Upper lobe of left lung (tissue), 6 donors: ENCODE data around the gene EXD3. TPM values are rescaled to one million over a fixed set of nuclear protein-coding genes. Genes with fewer than 3 reads are reported as not detected.
A peak's percentile ranks its signal among the peaks of the same experiment; 100 is the strongest.

Experiments
- ATAC-seq, 2 donors: fragments of 200-7000 bp; cut with Tn5 transposase; one replicate each; pipeline ENCODE4 v1.9.1; 2022; ENCODE audit warnings: mild to moderate bottlenecking in 2 of 2, moderate library complexity in 2 of 2; ENCODE audit not compliant: low FRiP score in 2 of 2
- DNase-seq, 2 donors: peaks; one replicate each; pipeline ENCODE4 v3.0.0-alpha.2; 2019 to 2020
- H3K27ac ChIP-seq, 4 donors: fragments of 200-600 bp; sonication (generic); one replicate each; pipeline ENCODE4 v1.5.1; 2016 to 2019
- H3K27me3 ChIP-seq, 4 donors: fragments of 200-600 bp; sonication (generic); one replicate each; pipeline ENCODE4 v1.5.1; 2017 to 2019
- H3K36me3 ChIP-seq, 4 donors: fragments of 200-600 bp; sonication (generic); one replicate each; pipeline ENCODE4 v1.5.1; 2016 to 2019
- H3K4me1 ChIP-seq, 4 donors: fragments of 200-600 bp; sonication (generic); one replicate each; pipeline ENCODE4 v1.5.1; 2018 to 2019
- H3K4me3 ChIP-seq, 4 donors: fragments of 200-600 bp; sonication (generic); one replicate each; pipeline ENCODE4 v1.5.1; 2017 to 2019; ENCODE audit warnings: mild to moderate bottlenecking in 2 of 4, moderate library complexity in 1 of 4
- H3K9me3 ChIP-seq, 4 donors: fragments of 200-600 bp; sonication (generic); one replicate each; pipeline ENCODE4 v1.5.1; 2018 to 2019
- EP300 ChIP-seq, 4 donors: sonication (generic); formaldehyde crosslinking; IDR thresholded peaks; one replicate each; pipeline ENCODE4 v1.5.1; 2017; ENCODE audit warnings: antibody characterized with exemption in 4 of 4, control low read depth in 2 of 4
- POLR2A ChIP-seq, 4 donors: fragments of 450-650 bp; IDR thresholded peaks; one replicate each; pipeline ENCODE4 v1.5.1; 2016 to 2017; ENCODE audit warnings: antibody characterized with exemption in 4 of 4, mild to moderate bottlenecking in 2 of 4
- POLR2AphosphoS5 ChIP-seq, 2 donors: sonication (generic); formaldehyde crosslinking; IDR thresholded peaks; one replicate each; pipeline ENCODE4 v1.5.1; 2017; ENCODE audit warnings: antibody characterized with exemption in 2 of 2
- WGBS, 2 donors: methylation state at CpG; one replicate each; pipeline ENCODE4 v1.1.5; 2017 to 2018; 5-methylcytosine and 5-hydroxymethylcytosine counted together
- total RNA-seq, 6 donors: library from RNA; depleted of rRNA in 4 of 6; stranded (reverse); fragments of >200 nt in 4 of 6; gene quantifications; one replicate each; pipeline versions ENCODE4 v1.1.0 to v1.2.1, GENCODE V29; 2016 to 2021
- TF ChIP-seq, protein P1 (sequence below), 6 experiments: fragments of 450-650 bp in 4 of 6; fragments of 200-600 bp in 2 of 6; sonication (generic) in 2 of 6; IDR thresholded peaks; one replicate each; pipeline ENCODE4 v1.5.1; 2016 to 2019; ENCODE audit warnings: antibody characterized with exemption in 6 of 6
- donor health status: DM: no; HTN: no; CAD: no; lungs with moderate emphysema.
- donor health status: DM: no; HTN: yes; CAD: no; lungs with severe emphysema.

EXD3 gene
- total RNA-seq, 6 donors from 2014 or later, result 12.3 to 118 (median 24.8) TPM

DNA sequence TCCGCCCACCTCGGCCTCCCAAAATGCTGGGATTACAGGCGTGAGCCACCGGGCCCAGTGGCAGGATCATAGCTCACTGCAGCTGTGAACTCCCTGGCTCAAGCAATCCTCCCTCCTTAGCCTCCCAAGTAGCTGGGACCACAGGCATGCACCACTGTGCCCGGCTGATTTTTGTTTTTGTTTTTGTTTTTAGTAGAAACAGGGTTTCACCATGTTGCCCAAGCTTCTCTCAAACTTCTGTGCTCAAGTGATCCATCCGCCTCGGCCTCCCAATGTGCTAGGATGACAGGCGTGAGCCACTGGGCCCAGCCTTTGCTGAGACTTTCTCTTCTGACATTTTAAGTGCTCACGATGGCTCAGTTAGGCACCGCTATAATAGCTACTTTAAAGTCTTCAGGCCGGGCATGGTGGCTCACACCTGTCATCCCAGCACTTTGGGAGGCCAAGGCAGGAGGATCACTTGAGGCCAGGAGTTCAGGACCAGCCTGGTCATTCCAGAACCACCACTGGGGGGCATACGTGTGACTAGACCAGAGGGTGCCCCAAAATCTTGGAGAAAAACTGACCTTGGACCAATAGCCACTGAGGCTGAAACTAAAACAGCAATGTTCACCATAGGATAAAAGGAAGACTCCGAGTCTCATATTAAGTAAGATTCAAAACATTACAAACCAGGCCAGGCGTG, 21.3 kb upstream of the EXD3 start:
- H3K4me3 ChIP-seq, result no peak overlapping the region
- peaks cover 0 to 8% (median 4%) of the 10 kb centered on the region in 4 donors for H3K36me3 ChIP-seq
- peaks cover 0 to 8% (median 2%) of the 10 kb centered on the region in 4 donors for H3K27me3 ChIP-seq
- ATAC-seq (no peak), DNase-seq (no peak)
- no peak for TF ChIP-seq POLR2AphosphoS5 (IDR thresholded peaks at IDR 0.05)
- no peak for TF ChIP-seq POLR2A (IDR thresholded peaks at IDR 0.05)
- TF ChIP-seq, protein P1, sequence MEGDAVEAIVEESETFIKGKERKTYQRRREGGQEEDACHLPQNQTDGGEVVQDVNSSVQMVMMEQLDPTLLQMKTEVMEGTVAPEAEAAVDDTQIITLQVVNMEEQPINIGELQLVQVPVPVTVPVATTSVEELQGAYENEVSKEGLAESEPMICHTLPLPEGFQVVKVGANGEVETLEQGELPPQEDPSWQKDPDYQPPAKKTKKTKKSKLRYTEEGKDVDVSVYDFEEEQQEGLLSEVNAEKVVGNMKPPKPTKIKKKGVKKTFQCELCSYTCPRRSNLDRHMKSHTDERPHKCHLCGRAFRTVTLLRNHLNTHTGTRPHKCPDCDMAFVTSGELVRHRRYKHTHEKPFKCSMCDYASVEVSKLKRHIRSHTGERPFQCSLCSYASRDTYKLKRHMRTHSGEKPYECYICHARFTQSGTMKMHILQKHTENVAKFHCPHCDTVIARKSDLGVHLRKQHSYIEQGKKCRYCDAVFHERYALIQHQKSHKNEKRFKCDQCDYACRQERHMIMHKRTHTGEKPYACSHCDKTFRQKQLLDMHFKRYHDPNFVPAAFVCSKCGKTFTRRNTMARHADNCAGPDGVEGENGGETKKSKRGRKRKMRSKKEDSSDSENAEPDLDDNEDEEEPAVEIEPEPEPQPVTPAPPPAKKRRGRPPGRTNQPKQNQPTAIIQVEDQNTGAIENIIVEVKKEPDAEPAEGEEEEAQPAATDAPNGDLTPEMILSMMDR (IDR thresholded peaks at IDR 0.05), result no peak
- TF ChIP-seq EP300 (IDR thresholded peaks at IDR 0.05), result no peak
- no peak overlapping the region for H3K27ac ChIP-seq
- H3K9me3 ChIP-seq, result no peaks in the 10 kb centered on the region
- peaks cover 10 to 20% (median 17%) of the 10 kb centered on the region in 4 donors for H3K4me1 ChIP-seq
- WGBS, 2 donors, result 88% methylated on average over 14 of the region's 14 CpGs

DNA sequence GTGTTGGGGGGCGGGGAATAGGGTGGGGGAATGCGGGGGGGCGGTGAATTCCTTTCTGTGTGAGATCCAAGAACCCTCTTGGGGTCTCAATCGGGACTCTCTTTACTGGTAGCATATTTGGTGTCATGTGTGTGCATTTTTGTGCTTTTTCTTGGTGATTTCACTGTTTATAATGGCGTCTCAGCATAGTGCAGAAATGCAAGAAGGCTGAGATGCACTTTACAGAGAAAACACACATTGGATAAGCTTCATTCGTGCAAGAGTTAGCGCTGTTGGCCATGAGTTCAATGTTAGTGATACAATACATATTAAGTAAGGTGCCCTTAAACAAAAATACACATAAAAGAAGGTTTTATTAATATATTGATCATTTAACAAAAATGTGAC, 19.0 kb upstream of the EXD3 start:
- ATAC-seq (no peak), DNase-seq (no peak)
- Histone ChIP-seq H3K4me3 (peak overlapping the region in 3 of 4 donors; percentile 35 to 52 (median 51)), H3K36me3 (no peaks in the 10 kb centered on the region), H3K27ac (no peak overlapping the region), H3K4me1 (peaks cover 10 to 20% (median 17%) of the 10 kb centered on the region in 4 donors), H3K9me3 (no peaks in the 10 kb centered on the region), H3K27me3 (peaks cover 0 to 8% (median 2%) of the 10 kb centered on the region in 4 donors)
- 11 to 35% methylated on average over 5 to 7 of the region's 7 CpGs for WGBS, 2 donors
- no peak for TF ChIP-seq POLR2AphosphoS5 (IDR thresholded peaks at IDR 0.05)
- TF ChIP-seq EP300 (IDR thresholded peaks at IDR 0.05), result no peak
- TF ChIP-seq POLR2A (IDR thresholded peaks at IDR 0.05), result no peak
- TF ChIP-seq, protein P1 (IDR thresholded peaks at IDR 0.05), result no peak

DNA sequence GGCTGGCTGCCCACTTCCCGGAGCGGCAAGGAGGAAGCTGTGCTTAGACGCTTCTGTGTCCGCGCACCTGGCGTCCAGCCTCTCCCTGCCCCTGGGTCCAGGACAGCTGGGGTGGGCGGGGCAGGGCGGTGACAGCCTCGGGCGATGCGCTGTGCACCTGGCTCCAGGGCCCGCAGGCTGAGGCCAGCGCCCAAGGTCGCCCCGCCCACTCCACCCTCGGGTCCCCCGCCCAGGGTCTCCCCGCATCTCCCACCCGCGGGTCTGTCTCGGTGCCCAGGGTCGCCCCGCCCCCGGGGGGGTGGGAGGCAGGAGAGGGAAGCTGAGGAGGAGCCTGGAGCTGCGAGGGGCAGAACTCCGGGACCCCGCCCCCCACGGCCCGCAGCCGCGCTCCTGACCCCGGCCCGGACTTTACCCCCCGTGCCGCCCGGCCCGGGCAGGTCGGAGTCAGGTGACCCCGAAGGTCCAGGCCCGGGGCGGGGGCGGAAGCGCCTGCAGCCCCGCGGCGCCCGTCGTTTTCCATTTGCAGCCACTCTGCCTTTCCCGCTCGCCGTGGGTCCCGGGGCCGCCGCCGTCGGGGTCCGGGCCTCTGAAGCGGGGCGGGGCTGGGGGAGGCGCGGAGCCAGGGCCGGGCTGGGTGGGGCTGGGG, 18.4 kb upstream of the EXD3 start, which contains the start of gene ENTPD8:
TSS of gene ENTPD8 (minus strand) at position 69 of the 646 bp plus-strand sequence. CDS start 3,072 bp downstream, outside the sequence.
- ATAC-seq, result peak; percentile 7 to 11
- H3K9me3 ChIP-seq, result no peaks in the 10 kb centered on the region
- no peak within 1 kb of the TSS for H3K27ac ChIP-seq
- TF ChIP-seq EP300 (IDR thresholded peaks at IDR 0.05), result no peak
- TF ChIP-seq, protein P1 (IDR thresholded peaks at IDR 0.05), result no peak
- no peak for TF ChIP-seq POLR2AphosphoS5 (IDR thresholded peaks at IDR 0.05)
- no peaks in the 10 kb centered on the region for H3K36me3 ChIP-seq
- peak; percentile 51 to 90 for DNase-seq
- 0% methylated on average over 3 to 7 of the region's 62 CpGs for WGBS, 2 donors
- peaks cover 0 to 8% (median 2%) of the 10 kb centered on the region in 4 donors for H3K27me3 ChIP-seq
- peak within 1 kb of the TSS; percentile 5 to 52 (median 43) for H3K4me3 ChIP-seq
- peaks cover 10 to 20% (median 17%) of the 10 kb centered on the region in 4 donors for H3K4me1 ChIP-seq

DNA sequence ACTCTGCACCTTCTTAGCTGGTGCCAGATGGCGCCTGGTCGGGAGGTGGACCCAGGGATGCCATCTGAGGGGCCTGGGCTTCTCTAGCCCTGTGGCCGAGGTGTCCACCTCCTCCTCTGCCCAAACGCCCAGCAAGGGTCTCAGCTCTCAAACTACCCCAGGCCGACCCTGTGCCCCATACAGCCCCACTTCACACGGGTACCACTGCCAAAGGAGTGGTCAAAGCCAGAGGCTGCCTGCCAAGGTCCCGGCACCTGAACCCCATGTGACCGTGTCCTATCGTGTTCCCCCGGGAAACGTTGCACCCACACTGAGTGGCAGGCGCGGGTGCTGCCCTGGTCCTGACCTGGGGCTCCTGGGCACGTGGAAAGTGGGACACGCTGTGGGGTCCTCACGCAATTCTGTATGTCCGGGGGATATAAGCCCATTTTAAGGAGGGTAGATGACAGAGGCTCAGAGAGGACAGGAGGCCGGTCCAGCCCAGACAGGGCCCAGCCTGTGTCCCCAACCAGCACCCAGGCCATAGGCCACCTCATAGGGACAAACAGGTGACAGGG, 16.3 kb upstream of the EXD3 start:
- TF ChIP-seq, protein P1 (IDR thresholded peaks at IDR 0.05), result no peak
- TF ChIP-seq POLR2AphosphoS5 (IDR thresholded peaks at IDR 0.05) (no peak), EP300 (IDR thresholded peaks at IDR 0.05) (no peak), POLR2A (IDR thresholded peaks at IDR 0.05) (no peak)

More for the DNA sequence above, 16.3 kb upstream of the EXD3 start:
- 67 to 75% methylated on average over 13 to 17 of the region's 18 CpGs for WGBS, 2 donors
- Histone ChIP-seq H3K36me3 (no peaks in the 10 kb centered on the region), H3K27ac (no peak overlapping the region), H3K9me3 (no peaks in the 10 kb centered on the region), H3K4me1 (peaks cover 4 to 16% (median 12%) of the 10 kb centered on the region in 4 donors), H3K4me3 (no peak overlapping the region), H3K27me3 (peaks cover 0 to 8% (median 2%) of the 10 kb centered on the region in 4 donors)
- ATAC-seq (no peak), DNase-seq (no peak)
